Transverse colon (tissue), 3 donors: Measurements from ENCODE around the gene APOLD1.

Experiments used
- POLR2A ChIP-seq: fragments of 450-650 bp; IDR thresholded peaks from one replicate; pipeline ENCODE4 v1.6.1; 2016; ENCODE audit warnings: antibody characterized with exemption, mild to moderate bottlenecking, moderate library complexity
- TF ChIP-seq, protein P1 (sequence below), 5 experiments: fragments of 200-600 bp in 3 of 5; fragments of 450-650 bp in 2 of 5; sonication (generic) in 3 of 5; IDR thresholded peaks; 1 replicate in 2 of 5; 2 replicates in 3 of 5; pipeline ENCODE4 v1.5.1; 2016 to 2017; ENCODE audit warnings: antibody characterized with exemption in 5 of 5, inconsistent platforms in 3 of 5, mild to moderate bottlenecking in 2 of 5, moderate library complexity in 1 of 5

DNA sequence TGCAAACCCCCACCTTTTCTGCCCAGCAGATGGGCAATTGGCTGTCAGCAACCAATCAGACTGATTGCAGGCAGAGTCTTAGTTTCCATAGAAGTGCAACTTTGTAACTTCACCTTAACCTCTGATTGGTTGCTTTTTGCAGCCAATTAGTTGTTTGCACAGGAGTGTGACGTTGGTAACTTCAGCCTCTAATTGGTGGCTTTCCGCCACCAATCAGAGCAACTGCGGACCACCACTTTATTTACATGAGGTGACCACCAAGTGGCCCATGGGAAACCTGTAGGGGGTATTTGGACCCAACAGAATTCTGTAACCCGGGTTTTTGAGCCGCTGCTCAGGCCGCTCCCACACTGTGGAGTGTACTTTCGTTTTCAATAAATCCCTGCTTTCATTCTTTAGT, 36.0 kb upstream of the APOLD1 start:
- TF ChIP-seq, protein P1, sequence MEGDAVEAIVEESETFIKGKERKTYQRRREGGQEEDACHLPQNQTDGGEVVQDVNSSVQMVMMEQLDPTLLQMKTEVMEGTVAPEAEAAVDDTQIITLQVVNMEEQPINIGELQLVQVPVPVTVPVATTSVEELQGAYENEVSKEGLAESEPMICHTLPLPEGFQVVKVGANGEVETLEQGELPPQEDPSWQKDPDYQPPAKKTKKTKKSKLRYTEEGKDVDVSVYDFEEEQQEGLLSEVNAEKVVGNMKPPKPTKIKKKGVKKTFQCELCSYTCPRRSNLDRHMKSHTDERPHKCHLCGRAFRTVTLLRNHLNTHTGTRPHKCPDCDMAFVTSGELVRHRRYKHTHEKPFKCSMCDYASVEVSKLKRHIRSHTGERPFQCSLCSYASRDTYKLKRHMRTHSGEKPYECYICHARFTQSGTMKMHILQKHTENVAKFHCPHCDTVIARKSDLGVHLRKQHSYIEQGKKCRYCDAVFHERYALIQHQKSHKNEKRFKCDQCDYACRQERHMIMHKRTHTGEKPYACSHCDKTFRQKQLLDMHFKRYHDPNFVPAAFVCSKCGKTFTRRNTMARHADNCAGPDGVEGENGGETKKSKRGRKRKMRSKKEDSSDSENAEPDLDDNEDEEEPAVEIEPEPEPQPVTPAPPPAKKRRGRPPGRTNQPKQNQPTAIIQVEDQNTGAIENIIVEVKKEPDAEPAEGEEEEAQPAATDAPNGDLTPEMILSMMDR (IDR thresholded peaks at IDR 0.05): no peak
- no peak for TF ChIP-seq POLR2A
